22Rv1 (cell line): Measurements from ENCODE around the gene MYMX.
"Not testable (repeated sequence)": the region's sequence is repeated elsewhere in the genome, so short reads cannot be mapped to it uniquely, and the experiment has no call there.

ENCODE experiments used
- H3K27ac ChIP-seq: fragments of 450-650 bp; 2 replicates; pipeline ENCODE4 v1.5.1; 2017
- CTCF ChIP-seq: fragments of 450-650 bp; IDR thresholded peaks from 2 replicates; pipeline ENCODE4 v1.5.1; 2017; ENCODE audit warnings: mild to moderate bottlenecking
- ZFX ChIP-seq: fragments of 450-650 bp; IDR thresholded peaks from 2 replicates; pipeline ENCODE4 v1.6.1; 2017; ENCODE audit warnings: antibody characterized with exemption, borderline replicate concordance

Gene MYMX

GRCh38 chr6:44188819-44189218 is 27.9 kb upstream of the MYMX start:
- TF ChIP-seq ZFX: no peak
- TF ChIP-seq CTCF: no peak

DNA sequence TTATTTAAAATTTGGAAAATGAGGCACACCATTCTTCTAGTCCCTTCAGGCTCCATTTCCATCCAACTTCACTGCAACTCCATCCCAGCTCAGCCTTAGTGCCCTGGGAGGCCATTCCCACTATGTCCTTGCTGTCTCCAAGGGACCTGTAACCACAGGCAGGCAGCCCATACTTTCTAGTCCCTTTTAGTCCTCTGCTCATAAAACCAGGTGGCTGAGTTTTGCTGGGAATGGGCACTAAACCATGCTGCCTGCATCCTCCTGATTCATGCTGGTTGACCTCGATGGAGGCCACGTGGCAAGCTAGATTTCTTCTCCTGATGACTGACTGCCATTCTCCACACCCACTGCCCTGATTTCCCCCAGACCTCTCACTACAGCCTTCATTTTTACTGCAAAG is 27.5 kb upstream of the MYMX start:
- no peak overlapping the region for H3K27ac ChIP-seq
- TF ChIP-seq ZFX (no peak), CTCF (no peak)

More at GRCh38 chr6:44188819-44189218, 27.9 kb upstream of the MYMX start:
- H3K27ac ChIP-seq: no peak overlapping the region

- no peak overlapping the region for H3K27ac ChIP-seq
- TF ChIP-seq ZFX (no peak), CTCF (no peak)
These were observed 26.0 kb upstream of the MYMX start for GRCh38 chr6:44190715-44191114.

GRCh38 chr6:44192428-44193041 is 24.2 kb upstream of the MYMX start:
- no peak for TF ChIP-seq CTCF
- TF ChIP-seq ZFX: no peak

GRCh38 chr6:44193307-44193910 is 23.3 kb upstream of the MYMX start:
- TF ChIP-seq CTCF: no peak
- no peak overlapping the region for H3K27ac ChIP-seq

More at GRCh38 chr6:44192428-44193041, 24.2 kb upstream of the MYMX start:
- H3K27ac ChIP-seq: no peak overlapping the region

GRCh38 chr6:44194326-44194725 is 22.4 kb upstream of the MYMX start:
- TF ChIP-seq CTCF: no peak
- TF ChIP-seq ZFX: no peak
- no peak overlapping the region for H3K27ac ChIP-seq

DNA sequence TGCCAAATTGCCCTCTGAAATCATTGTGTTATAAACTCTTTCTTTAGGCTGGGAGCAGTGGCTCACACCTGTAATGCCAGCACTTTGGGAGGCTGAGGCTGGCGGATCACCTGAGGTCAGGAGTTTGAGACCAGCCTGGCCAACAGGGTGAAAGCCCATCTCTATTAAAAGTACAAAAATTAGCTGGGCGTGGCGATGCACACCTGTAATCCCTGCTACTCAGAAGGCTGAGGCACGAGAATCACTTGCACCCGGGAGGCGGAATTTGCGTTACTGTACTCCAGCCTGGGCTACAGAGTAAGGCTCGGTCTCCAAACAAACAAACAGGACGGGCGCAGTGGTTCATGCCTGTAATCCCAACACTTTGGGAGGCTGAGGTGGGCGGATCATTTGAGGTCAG is 20.4 kb upstream of the MYMX start:
- not testable (repeated sequence) for H3K27ac ChIP-seq

DNA sequence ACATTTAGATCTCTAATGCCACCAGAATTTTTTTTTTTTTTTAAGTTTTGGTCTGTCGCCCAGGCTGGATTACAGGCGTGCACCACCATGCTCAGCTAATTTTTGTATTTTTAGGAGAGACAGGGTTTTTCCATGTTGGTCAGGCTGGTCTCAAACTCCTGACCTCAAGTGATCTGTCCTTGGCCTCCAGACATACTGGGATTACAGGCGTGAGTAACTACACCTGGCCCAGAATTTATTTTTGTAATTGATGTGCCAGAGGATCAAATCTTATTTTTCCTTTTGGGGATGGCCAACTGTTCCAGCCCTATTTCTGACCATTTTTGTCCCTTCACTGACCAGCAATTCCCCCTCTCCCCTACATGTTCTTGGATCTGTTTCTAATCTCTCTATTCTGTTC is 18.0 kb upstream of the MYMX start:
- no peak for TF ChIP-seq ZFX
- no peak for TF ChIP-seq CTCF
- no peak overlapping the region for H3K27ac ChIP-seq
